ENCODE measurements around the gene ZNF664.

The ZNF664 gene

GRCh38 chr12:123990511-123990910 is 17.5 kb downstream of the ZNF664 start:
- H3K4me3 ChIP-seq (ENCODE audit: low read depth, low read length), result no peak overlapping the region
- H3K36me3 ChIP-seq (ENCODE audit: control insufficient read depth, insufficient read depth, low read length), result peaks cover 18% of the 10 kb centered on the region; the same call in 1 of the 2 replicates
- H3K9ac ChIP-seq (ENCODE audit: low read length), result no peak overlapping the region

GRCh38 chr12:123991372-123991951 is 18.4 kb downstream of the ZNF664 start:
- H3K4me1 ChIP-seq (ENCODE audit: control insufficient read depth, insufficient read depth, low read length), result peaks cover 11% of the 10 kb centered on the region
- no peaks in the 10 kb centered on the region for H3K9me3 ChIP-seq (ENCODE audit: control insufficient read depth, insufficient read depth, low read depth, low read length)
- no peaks in the 10 kb centered on the region for H3K27me3 ChIP-seq (ENCODE audit: control insufficient read depth, insufficient read depth, low read length)
- H3K9ac ChIP-seq (ENCODE audit: low read length), result no peak overlapping the region
- H3K4me3 ChIP-seq (ENCODE audit: low read depth, low read length), result no peak overlapping the region
- H3K36me3 ChIP-seq (ENCODE audit: control insufficient read depth, insufficient read depth, low read length), result peaks cover 18% of the 10 kb centered on the region; the same call in 1 of the 2 replicates
- no peak overlapping the region for H3K27ac ChIP-seq (ENCODE audit: low read depth, low read length)

More at GRCh38 chr12:123990511-123990910, 17.5 kb downstream of the ZNF664 start:
- Histone ChIP-seq H3K9me3 (ENCODE audit: control insufficient read depth, insufficient read depth, low read depth, low read length) (no peaks in the 10 kb centered on the region), H3K27ac (ENCODE audit: low read depth, low read length) (no peak overlapping the region), H3K4me1 (ENCODE audit: control insufficient read depth, insufficient read depth, low read length) (peaks cover 6% of the 10 kb centered on the region), H3K27me3 (ENCODE audit: control insufficient read depth, insufficient read depth, low read length) (no peaks in the 10 kb centered on the region)

- H3K4me3 ChIP-seq (ENCODE audit: low read depth, low read length), result no peak overlapping the region
- H3K36me3 ChIP-seq (ENCODE audit: control insufficient read depth, insufficient read depth, low read length), result peaks cover 18% of the 10 kb centered on the region; the same call in 1 of the 2 replicates
- no peak overlapping the region for H3K27ac ChIP-seq (ENCODE audit: low read depth, low read length)
- H3K9ac ChIP-seq (ENCODE audit: low read length), result no peak overlapping the region
- H3K9me3 ChIP-seq (ENCODE audit: control insufficient read depth, insufficient read depth, low read depth, low read length), result no peaks in the 10 kb centered on the region
- H3K27me3 ChIP-seq (ENCODE audit: control insufficient read depth, insufficient read depth, low read length), result no peaks in the 10 kb centered on the region
- H3K4me1 ChIP-seq (ENCODE audit: control insufficient read depth, insufficient read depth, low read length), result peaks cover 11% of the 10 kb centered on the region
Measured at GRCh38 chr12:123992118-123992825, 19.3 kb downstream of the ZNF664 start.

- Histone ChIP-seq H3K9ac (ENCODE audit: low read length) (no peak overlapping the region), H3K4me1 (ENCODE audit: control insufficient read depth, insufficient read depth, low read length) (peaks cover 11% of the 10 kb centered on the region), H3K9me3 (ENCODE audit: control insufficient read depth, insufficient read depth, low read depth, low read length) (no peaks in the 10 kb centered on the region), H3K27me3 (ENCODE audit: control insufficient read depth, insufficient read depth, low read length) (no peaks in the 10 kb centered on the region), H3K27ac (ENCODE audit: low read depth, low read length) (no peak overlapping the region), H3K36me3 (ENCODE audit: control insufficient read depth, insufficient read depth, low read length) (peaks cover 10% of the 10 kb centered on the region; the same call in 1 of the 2 replicates), H3K4me3 (ENCODE audit: low read depth, low read length) (no peak overlapping the region)
Measured at GRCh38 chr12:123995023-123995748, 22.2 kb downstream of the ZNF664 start.

- peaks cover 11% of the 10 kb centered on the region for H3K4me1 ChIP-seq (ENCODE audit: control insufficient read depth, insufficient read depth, low read length)
- no peaks in the 10 kb centered on the region for H3K9me3 ChIP-seq (ENCODE audit: control insufficient read depth, insufficient read depth, low read depth, low read length)
- no peak overlapping the region for H3K27ac ChIP-seq (ENCODE audit: low read depth, low read length)
- H3K4me3 ChIP-seq (ENCODE audit: low read depth, low read length), result no peak overlapping the region
- H3K9ac ChIP-seq (ENCODE audit: low read length), result no peak overlapping the region
- H3K27me3 ChIP-seq (ENCODE audit: control insufficient read depth, insufficient read depth, low read length), result no peaks in the 10 kb centered on the region
- peaks cover 13% of the 10 kb centered on the region for H3K36me3 ChIP-seq (ENCODE audit: control insufficient read depth, insufficient read depth, low read length)
Measured at GRCh38 chr12:123996581-123996980, 23.6 kb downstream of the ZNF664 start.

GRCh38 chr12:123997033-123997822 is 24.2 kb downstream of the ZNF664 start:
- Histone ChIP-seq H3K36me3 (ENCODE audit: control insufficient read depth, insufficient read depth, low read length) (peaks cover 12% of the 10 kb centered on the region), H3K9ac (ENCODE audit: low read length) (no peak overlapping the region), H3K27ac (ENCODE audit: low read depth, low read length) (no peak overlapping the region), H3K4me1 (ENCODE audit: control insufficient read depth, insufficient read depth, low read length) (peaks cover 11% of the 10 kb centered on the region), H3K4me3 (ENCODE audit: low read depth, low read length) (no peak overlapping the region), H3K9me3 (ENCODE audit: control insufficient read depth, insufficient read depth, low read depth, low read length) (no peaks in the 10 kb centered on the region), H3K27me3 (ENCODE audit: control insufficient read depth, insufficient read depth, low read length) (no peaks in the 10 kb centered on the region)

GRCh38 chr12:123997908-123998307 is 24.9 kb downstream of the ZNF664 start:
- H3K36me3 ChIP-seq (ENCODE audit: control insufficient read depth, insufficient read depth, low read length), result peaks cover 5% of the 10 kb centered on the region; the same call in 1 of the 2 replicates
- H3K4me3 ChIP-seq (ENCODE audit: low read depth, low read length), result no peak overlapping the region
- no peak overlapping the region for H3K9ac ChIP-seq (ENCODE audit: low read length)
- no peaks in the 10 kb centered on the region for H3K27me3 ChIP-seq (ENCODE audit: control insufficient read depth, insufficient read depth, low read length)
- no peak overlapping the region for H3K27ac ChIP-seq (ENCODE audit: low read depth, low read length)
- peaks cover 11% of the 10 kb centered on the region for H3K4me1 ChIP-seq (ENCODE audit: control insufficient read depth, insufficient read depth, low read length)
- H3K9me3 ChIP-seq (ENCODE audit: control insufficient read depth, insufficient read depth, low read depth, low read length), result no peaks in the 10 kb centered on the region

- H3K9me3 ChIP-seq (ENCODE audit: control insufficient read depth, insufficient read depth, low read depth, low read length), result no peaks in the 10 kb centered on the region
- H3K4me3 ChIP-seq (ENCODE audit: low read depth, low read length), result no peak overlapping the region
- H3K36me3 ChIP-seq (ENCODE audit: control insufficient read depth, insufficient read depth, low read length), result peaks cover 4% of the 10 kb centered on the region; the same call in 1 of the 2 replicates
- H3K9ac ChIP-seq (ENCODE audit: low read length), result no peak overlapping the region
- H3K27me3 ChIP-seq (ENCODE audit: control insufficient read depth, insufficient read depth, low read length), result no peaks in the 10 kb centered on the region
- H3K27ac ChIP-seq (ENCODE audit: low read depth, low read length), result no peak overlapping the region
- H3K4me1 ChIP-seq (ENCODE audit: control insufficient read depth, insufficient read depth, low read length), result peaks cover 11% of the 10 kb centered on the region
Measured at GRCh38 chr12:123998344-123998990, 25.5 kb downstream of the ZNF664 start.

GRCh38 chr12:123998991-123999359 is 26.0 kb downstream of the ZNF664 start:
- no peaks in the 10 kb centered on the region for H3K27me3 ChIP-seq (ENCODE audit: control insufficient read depth, insufficient read depth, low read length)
- peaks cover 4% of the 10 kb centered on the region; the same call in 1 of the 2 replicates for H3K36me3 ChIP-seq (ENCODE audit: control insufficient read depth, insufficient read depth, low read length)

GRCh38 chr12:124000111-124000510 is 27.1 kb downstream of the ZNF664 start:
- Histone ChIP-seq H3K9me3 (ENCODE audit: control insufficient read depth, insufficient read depth, low read depth, low read length) (no peaks in the 10 kb centered on the region), H3K27me3 (ENCODE audit: control insufficient read depth, insufficient read depth, low read length) (no peaks in the 10 kb centered on the region), H3K36me3 (ENCODE audit: control insufficient read depth, insufficient read depth, low read length) (peaks cover 4% of the 10 kb centered on the region; the same call in 1 of the 2 replicates), H3K4me3 (ENCODE audit: low read depth, low read length) (no peak overlapping the region), H3K9ac (ENCODE audit: low read length) (no peak overlapping the region), H3K27ac (ENCODE audit: low read depth, low read length) (no peak overlapping the region), H3K4me1 (ENCODE audit: control insufficient read depth, insufficient read depth, low read length) (peaks cover 8% of the 10 kb centered on the region)

More at GRCh38 chr12:123998991-123999359, 26.0 kb downstream of the ZNF664 start:
- Histone ChIP-seq H3K4me1 (ENCODE audit: control insufficient read depth, insufficient read depth, low read length) (peaks cover 11% of the 10 kb centered on the region), H3K9me3 (ENCODE audit: control insufficient read depth, insufficient read depth, low read depth, low read length) (no peaks in the 10 kb centered on the region), H3K27ac (ENCODE audit: low read depth, low read length) (no peak overlapping the region), H3K9ac (ENCODE audit: low read length) (no peak overlapping the region), H3K4me3 (ENCODE audit: low read depth, low read length) (no peak overlapping the region)
